RWPE1 (cell line): Measurements from ENCODE around the gene PLCH2.
A peak's percentile ranks its signal among the peaks of the same experiment; 100 is the strongest.

ENCODE experiments used
- CTCF ChIA-PET: fragments of 350-600 bp; sonication (Branson Sonifier 250); formaldehyde crosslinking; extraction: SDS; loops from one replicate; lab custom pipeline; 2021; lab: Yijun Ruan, JAX
- POLR2A ChIA-PET: fragments of 400-600 bp; formaldehyde crosslinking; extraction: SDS; loops from one replicate; lab custom pipeline; 2020; ENCODE audit warnings: antibody characterized with exemption; ENCODE audit not compliant: low non-redundant PET; lab: Yijun Ruan, JAX
- DNase-seq: peaks from one replicate; pipeline ENCODE4 v3.0.0; 2012; ENCODE audit warnings: low spot score
- H3K27ac ChIP-seq: fragments of 450-650 bp; 2 replicates; pipeline ENCODE4 v1.5.1; 2017
- CTCF ChIP-seq: fragments of 450-650 bp; conservative IDR thresholded peaks from 2 replicates; pipeline ENCODE4 v1.5.1; 2017; ENCODE audit warnings: low read depth, mild to moderate bottlenecking

Gene PLCH2

DNA sequence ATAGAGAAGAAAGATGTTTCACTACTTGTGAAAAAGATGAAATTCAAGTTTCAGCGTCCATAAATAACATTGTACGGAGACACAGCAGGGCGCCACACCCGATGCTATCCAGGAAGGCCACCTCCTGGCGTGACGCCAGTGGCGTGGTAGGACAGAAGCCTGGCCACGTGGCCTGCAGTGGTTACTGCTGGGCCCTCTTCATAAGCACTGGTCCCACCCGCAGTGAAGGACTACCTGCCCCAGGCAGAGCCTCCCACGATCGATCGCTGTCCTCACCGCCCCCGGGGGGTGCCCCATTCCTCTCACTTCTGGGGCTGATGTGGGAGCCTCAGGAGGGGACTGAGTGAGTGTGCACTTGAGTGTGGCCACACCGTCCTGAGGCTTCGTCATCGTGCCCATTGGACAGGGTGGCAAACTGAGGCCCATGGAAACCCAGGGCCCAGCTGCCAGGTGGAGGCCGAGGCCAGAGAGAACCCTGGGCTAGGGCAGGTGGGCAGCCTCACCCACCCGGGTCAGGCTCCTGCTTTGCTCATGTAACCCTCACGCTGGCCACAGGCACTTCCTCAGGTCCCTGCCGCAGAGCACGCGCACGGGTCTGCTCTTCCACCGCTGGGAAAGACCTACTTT is 65.6 kb downstream of the PLCH2 start:
- ChIA-PET CTCF (interaction anchor here (1.0 kb wide), 1 partner anchor 9 kb away, joined by 3 read pairs; no protein-coding TSS in a partner anchor), POLR2A (interaction anchor here (0.6 kb wide), 1 partner anchor 52 kb away, joined by 3 read pairs; no protein-coding TSS in a partner anchor)
- peak overlapping the region; percentile 83 for H3K27ac ChIP-seq
- TF ChIP-seq CTCF: no peak
- DNase-seq: no peak

GRCh38 chr1:2542246-2542915 is 66.3 kb downstream of the PLCH2 start:
- DNase-seq: no peak
- TF ChIP-seq CTCF: no peak
- CTCF ChIA-PET: interaction anchor here (1.0 to 1.7 kb wide), 2 partner anchors 10 kb away, joined by 3 to 6 read pairs; no protein-coding TSS in a partner anchor
- H3K27ac ChIP-seq: peak overlapping the region; percentile 83
- POLR2A ChIA-PET: no interaction called here

- TF ChIP-seq CTCF: no peak
- peak overlapping the region; percentile 83 for H3K27ac ChIP-seq
- DNase-seq: no peak
- ChIA-PET CTCF (interaction anchor here (1.7 kb wide), 1 partner anchor 11 kb away, joined by 6 read pairs; no protein-coding TSS in a partner anchor), POLR2A (interaction anchor here (0.5 kb wide), 1 partner anchor 17 kb away, joined by 3 read pairs; the partner anchor contains the start of gene PANK4)
Observed at GRCh38 chr1:2543543-2544092, 67.5 kb downstream of the PLCH2 start.

DNA sequence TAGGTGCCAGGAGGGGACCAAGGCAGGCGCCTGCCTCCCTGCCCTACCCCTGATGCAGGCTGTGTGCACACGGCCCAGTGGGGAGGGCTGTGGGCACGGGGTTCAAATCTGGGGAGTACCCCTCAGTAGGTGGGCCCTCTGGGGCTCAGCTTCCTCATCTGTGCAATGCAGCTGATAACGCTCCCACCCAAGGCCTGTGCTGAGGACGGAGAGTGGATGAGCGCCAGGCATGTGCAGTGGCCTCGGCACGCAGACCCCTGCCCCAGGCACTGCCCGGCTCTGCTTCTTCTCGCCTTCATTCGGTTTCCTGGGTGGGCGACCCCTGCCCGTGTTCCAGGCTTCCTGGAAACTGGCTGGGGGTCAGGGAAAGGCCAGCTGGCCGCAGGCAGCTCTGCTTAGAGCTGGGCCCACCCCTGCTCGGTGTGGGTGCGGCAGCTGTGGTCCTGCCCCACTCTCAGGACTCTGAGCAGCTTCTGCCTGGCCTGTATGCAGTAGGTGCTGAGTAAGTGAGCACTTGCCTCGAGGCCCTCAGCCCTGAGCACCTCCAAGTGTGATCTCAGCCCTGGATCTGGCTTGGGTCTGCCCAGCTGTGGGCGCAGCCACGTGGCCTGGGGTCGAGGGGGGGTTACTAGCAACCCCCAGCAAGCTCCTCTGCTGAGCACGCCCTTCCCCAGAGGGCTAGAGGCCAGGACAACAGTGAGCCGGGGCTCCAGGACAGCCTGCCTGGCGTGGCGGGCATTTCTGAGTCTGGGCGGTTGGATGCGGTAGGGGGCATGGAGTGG is 68.2 kb downstream of the PLCH2 start:
- DNase-seq: no peak
- CTCF ChIA-PET: interaction anchor here (1.7 kb wide), 1 partner anchor 12 kb away, joined by 6 read pairs; no protein-coding TSS in a partner anchor
- POLR2A ChIA-PET: interaction anchor here (0.5 to 0.6 kb wide), 2 partner anchors 18 to 353 kb away, joined by 3 to 5 read pairs; partner anchors contain the start of gene PANK4
- peak overlapping the region; percentile 83 for H3K27ac ChIP-seq
- TF ChIP-seq CTCF: no peak

GRCh38 chr1:2544875-2545640 is 69.0 kb downstream of the PLCH2 start:
- CTCF ChIA-PET: no interaction called here

More at GRCh38 chr1:2544875-2545640, 69.0 kb downstream of the PLCH2 start:
- peak overlapping the region; percentile 83 for H3K27ac ChIP-seq
- no peak for TF ChIP-seq CTCF
- no peak for DNase-seq
- POLR2A ChIA-PET: no interaction called here
